HG03432 (cell line): Measurements from ENCODE around the gene SENP1.

Source experiments
- ATAC-seq: cut with Tn5 transposase; IDR thresholded peaks from one replicate; pipeline ENCODE4 v1.9.1; 2021; ENCODE audit warnings: mild to moderate bottlenecking, moderate library complexity; ENCODE audit not compliant: unreplicated experiment

Gene SENP1

GRCh38 chr12:48038085-48038484, 67.8 kb downstream of the SENP1 start:
- no peak for ATAC-seq

- ATAC-seq: no peak
Observed at GRCh38 chr12:48037267-48037915, 68.5 kb downstream of the SENP1 start.

GRCh38 chr12:48036818-48037217, 69.1 kb downstream of the SENP1 start:
- no peak for ATAC-seq

- ATAC-seq: no peak
Observed at GRCh38 chr12:48034835-48035805, 70.8 kb downstream of the SENP1 start.

- ATAC-seq: no peak
Observed at GRCh38 chr12:48033451-48033850, 72.4 kb downstream of the SENP1 start.

- no peak for ATAC-seq
Observed at GRCh38 chr12:48032597-48032996, 73.3 kb downstream of the SENP1 start.

GRCh38 chr12:48031135-48031960, 74.5 kb downstream of the SENP1 start:
- no peak for ATAC-seq

- no peak for ATAC-seq
Observed at GRCh38 chr12:48030173-48030650, 75.7 kb downstream of the SENP1 start.

- no peak for ATAC-seq
Observed at GRCh38 chr12:48029491-48030172, 76.2 kb downstream of the SENP1 start.

- no peak for ATAC-seq
Observed at GRCh38 chr12:48028541-48029431, 77.1 kb downstream of the SENP1 start.

GRCh38 chr12:48027183-48028002, 78.5 kb downstream of the SENP1 start:
- ATAC-seq: no peak

- ATAC-seq: no peak
Observed at GRCh38 chr12:48026060-48026827, 79.6 kb downstream of the SENP1 start.

- no peak for ATAC-seq
Observed at GRCh38 chr12:48025281-48025680, 80.6 kb downstream of the SENP1 start.

GRCh38 chr12:48024735-48025134, 81.1 kb downstream of the SENP1 start:
- ATAC-seq: no peak

- ATAC-seq: no peak
Observed at GRCh38 chr12:48023386-48023785, 82.5 kb downstream of the SENP1 start.

GRCh38 chr12:48022676-48023385, 83.0 kb downstream of the SENP1 start:
- no peak for ATAC-seq

GRCh38 chr12:48022180-48022521, 83.7 kb downstream of the SENP1 start:
- no peak for ATAC-seq
